SU-DHL-6 (cell line): Measurements from ENCODE around the gene SPNS1.

ENCODE experiments used
- CTCF ChIP-seq: fragments of 200-600 bp; sonication (generic); IDR thresholded peaks from one replicate; pipeline ENCODE4 v1.5.1; 2017; ENCODE audit warnings: antibody characterized with exemption, mild to moderate bottlenecking, low read length, moderate library complexity; ENCODE audit not compliant: insufficient read depth, poor library complexity, severe bottlenecking
- EZH2phosphoT487 ChIP-seq: fragments of 200-600 bp; sonication (generic), shearing (Covaris generic); conservative IDR thresholded peaks from 2 replicates; pipeline ENCODE4 v1.6.1; 2018; ENCODE audit warnings: mild to moderate bottlenecking, antibody characterized with exemption, low read length, moderate library complexity, mixed read lengths

- TF ChIP-seq CTCF = no peak
- TF ChIP-seq EZH2phosphoT487 = no peak
These were observed 17.1 kb downstream of the SPNS1 start for GRCh38 chr16:28991687-28992086.
